HG03575 (cell line): ENCODE results near the gene PDE7B.
"Not testable (repeated sequence)": the region's sequence is repeated elsewhere in the genome, so short reads cannot be mapped to it uniquely, and the experiment has no call there.

Experiments used
- ATAC-seq: cut with Tn5 transposase; IDR thresholded peaks from one replicate; pipeline ENCODE4 v1.9.1; 2021; ENCODE audit not compliant: unreplicated experiment, insufficient number of reproducible peaks, low FRiP score; ENCODE audit errors: extremely low read depth

The PDE7B gene

GRCh38 chr6:136108361-136108945 is 257.0 kb downstream of the PDE7B start:
- ATAC-seq: no peak

DNA sequence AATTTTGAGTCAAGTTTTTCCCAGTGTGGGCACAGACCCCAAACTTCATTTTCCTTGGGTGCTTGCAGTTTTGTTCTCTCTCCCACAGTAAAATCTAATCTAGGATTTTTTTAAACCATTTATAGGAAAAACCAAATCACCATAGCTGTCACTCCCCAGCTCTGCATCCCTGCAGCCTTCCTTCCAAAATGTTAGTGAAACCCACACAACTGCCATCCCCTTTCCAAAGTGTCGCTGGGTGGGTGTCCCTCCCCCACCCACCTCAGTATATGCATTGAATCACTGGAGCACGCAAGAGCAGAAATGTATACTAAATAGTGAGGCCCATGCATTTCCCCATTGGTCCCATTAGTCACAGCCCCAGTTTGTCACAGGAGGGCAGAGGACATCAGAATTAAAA is 260.3 kb downstream of the PDE7B start:
- no peak for ATAC-seq

GRCh38 chr6:136112262-136112661 is 260.8 kb downstream of the PDE7B start:
- no peak for ATAC-seq

DNA sequence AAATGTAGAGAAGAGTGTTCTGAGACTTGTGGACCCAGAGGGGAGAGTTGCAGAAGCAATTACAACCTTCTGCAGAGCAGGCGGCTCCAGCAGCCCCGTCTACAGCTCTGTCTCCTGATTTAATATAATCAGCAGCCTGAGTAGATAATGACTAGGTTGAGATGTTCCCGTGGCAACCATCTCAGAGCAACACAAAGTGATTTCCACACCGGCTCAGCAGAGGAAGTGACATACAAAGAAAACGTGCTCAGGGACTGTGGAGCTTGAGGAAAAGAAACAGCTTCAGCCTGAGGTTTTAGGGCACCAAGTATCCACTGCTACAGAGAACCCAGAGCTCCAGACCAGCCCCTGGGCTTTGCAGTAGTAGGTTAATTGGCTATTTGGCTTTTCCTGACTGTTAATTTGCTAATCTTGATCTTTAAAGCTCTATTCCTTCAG is 262.3 kb downstream of the PDE7B start:
- ATAC-seq: no peak

DNA sequence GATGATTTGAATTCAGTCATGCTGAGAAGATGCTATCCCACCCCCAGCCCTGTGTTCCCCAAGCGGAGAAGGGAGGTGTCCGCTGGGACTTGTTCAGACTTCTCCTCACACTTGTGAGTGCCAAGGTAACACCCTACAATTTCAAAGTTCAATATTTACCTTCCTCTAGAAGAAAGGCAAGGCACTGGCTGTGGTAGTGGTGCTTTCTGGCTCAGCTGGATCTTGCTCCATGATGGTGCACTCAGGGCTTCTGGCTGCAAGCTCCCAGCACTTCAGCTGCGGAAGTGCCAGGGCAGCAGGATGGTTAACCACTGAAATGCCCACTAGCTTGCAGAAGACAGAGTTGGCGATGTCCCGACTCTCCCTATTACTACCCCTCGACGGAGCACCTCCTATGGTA is 263.2 kb downstream of the PDE7B start:
- no peak for ATAC-seq

GRCh38 chr6:136115941-136116340 is 264.4 kb downstream of the PDE7B start:
- no peak for ATAC-seq

DNA sequence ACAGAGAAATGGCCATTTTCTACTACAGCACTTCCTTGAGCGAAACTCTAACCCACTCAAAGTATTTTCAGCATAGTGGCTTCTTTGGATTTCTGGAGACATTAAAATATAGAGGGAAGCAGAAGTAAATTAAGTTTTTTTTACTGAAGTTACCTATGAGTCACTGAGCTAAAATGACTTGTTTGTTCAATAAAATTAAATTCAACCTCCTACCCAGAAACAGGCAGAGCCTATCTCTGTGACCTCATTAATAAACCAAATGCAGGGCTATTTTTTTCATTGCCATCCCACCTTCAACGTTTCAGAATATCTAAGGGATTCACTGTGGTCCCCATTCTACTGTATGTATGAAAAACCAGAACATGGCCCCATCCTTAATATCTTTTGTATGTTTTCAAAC is 265.6 kb downstream of the PDE7B start:
- ATAC-seq: no peak

DNA sequence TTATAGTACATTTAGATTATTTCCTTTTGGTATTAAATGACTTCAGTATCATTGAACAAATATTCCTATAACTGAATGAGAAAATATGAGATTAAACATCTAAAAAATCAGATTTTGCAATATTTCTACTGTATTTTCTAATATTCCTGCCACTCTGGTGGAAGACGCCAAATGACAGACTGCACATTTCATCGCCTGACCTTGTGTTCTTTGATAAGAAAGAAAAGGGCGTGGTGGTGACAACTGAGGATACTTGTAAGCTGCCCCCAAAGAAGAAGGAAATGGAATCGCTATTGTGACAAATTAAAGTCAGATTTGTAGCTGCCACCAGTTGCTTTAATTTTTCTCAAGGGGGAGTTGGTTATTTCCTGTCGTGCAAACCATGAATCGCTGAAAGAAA is 267.3 kb downstream of the PDE7B start:
- ATAC-seq: no peak

DNA sequence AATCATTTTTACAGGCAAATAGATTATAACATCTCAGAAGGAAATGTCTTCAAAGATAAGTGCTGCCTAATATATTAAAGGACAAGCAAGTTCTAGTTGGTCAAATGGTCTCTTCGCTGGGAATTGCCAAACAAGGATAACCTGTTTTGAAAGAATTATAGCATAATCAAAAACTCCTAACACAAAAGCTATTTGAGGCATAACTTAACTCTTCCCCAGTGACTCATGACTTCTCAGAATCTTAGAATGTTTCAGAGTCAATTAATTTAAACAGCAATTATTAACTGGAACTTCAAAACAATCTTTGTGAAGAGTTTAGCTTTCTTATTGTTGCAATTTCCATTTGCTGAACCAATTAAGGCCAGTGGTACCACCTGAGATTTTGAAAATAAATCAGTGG is 272.0 kb downstream of the PDE7B start:
- ATAC-seq: no peak

DNA sequence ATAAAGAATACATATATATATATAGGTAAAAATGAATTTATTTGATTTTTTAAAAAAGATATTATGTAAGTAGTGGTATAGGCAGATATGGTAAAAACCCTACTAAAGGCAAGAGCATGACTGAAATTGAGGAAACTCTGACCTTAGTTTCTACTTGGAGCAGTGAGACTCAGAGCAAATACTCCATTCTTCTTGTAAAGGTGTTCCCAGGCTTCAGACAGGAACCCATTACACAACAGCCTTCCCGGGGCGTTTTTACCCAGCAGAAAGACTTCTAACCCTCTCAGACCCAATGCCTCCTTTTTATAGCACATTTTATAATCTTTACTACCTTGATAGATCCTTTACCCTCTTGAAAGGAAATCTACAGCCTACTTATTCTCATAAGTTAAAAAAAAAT is 274.1 kb downstream of the PDE7B start:
- ATAC-seq: no peak

GRCh38 chr6:136127873-136128272 is 276.4 kb downstream of the PDE7B start:
- no peak for ATAC-seq

- ATAC-seq: no peak
These were observed 277.9 kb downstream of the PDE7B start for GRCh38 chr6:136129365-136129764.

DNA sequence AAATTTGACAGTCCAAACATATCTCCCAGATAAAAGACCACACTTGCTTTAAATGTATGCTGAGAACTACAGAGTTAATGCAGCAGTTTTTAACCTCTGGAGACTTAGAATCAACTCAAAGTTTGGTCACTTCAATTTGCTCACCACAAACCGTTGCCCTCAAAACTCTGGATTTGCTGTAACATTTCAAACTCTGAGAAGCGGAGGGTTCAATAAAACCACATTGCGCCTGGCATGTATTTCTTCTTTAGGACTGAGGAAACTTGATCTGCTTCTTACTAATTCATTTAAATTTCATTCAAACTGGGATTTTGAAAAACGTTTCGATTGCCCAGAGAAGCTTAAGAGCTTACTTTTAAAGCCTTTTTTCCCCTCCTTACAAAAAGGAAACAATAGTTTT is 282.8 kb downstream of the PDE7B start:
- ATAC-seq: no peak

- ATAC-seq: no peak
These were observed 283.2 kb downstream of the PDE7B start for GRCh38 chr6:136134751-136135150.

DNA sequence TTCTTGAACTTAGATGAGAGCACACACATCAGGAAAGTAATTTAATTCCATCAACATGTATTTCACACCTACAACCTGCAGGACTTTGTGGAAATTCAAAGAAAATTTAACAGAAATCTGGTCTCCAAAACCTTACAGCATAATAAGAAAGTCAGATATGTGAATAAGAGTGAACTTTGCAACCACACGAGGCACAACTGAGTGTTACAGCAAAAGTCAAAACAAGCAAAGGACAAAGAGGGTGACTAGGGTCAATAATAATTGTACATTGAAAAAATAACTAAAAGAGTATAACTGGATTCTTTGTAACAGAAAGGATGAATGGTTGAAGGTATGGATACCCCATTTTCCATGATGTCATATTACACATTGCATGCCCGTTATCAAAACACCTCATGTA is 284.8 kb downstream of the PDE7B start:
- ATAC-seq: no peak

DNA sequence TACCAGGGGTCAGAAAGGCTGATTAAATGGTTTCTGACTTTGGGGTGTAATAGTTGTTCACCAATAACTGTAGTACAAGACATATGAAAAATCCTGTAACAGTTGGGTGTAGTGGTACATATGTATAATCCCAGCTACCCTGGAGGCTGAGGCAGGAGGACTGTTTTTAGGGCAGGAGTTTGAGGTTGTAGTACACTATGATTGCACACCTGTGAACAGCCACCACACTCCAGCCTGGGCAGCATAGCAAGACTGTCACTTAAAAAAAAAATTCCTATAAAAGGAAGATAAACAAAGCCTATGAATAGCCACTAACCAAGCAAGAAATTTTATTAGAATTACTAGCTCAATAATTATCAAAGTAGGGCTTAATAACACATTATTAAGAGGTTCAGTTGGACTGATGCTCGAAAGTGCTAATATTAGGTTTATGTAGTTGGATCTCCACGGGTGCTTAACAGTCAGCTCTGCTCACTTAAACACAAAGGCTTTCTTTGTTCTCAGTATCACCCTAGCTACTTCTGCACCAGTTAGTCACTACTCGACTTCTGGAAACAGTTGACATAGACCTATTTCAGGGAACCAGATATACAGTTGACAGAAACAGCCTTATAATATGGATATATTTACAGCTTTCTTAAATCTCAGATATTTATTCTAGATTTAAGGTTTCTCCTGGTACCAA is 285.6 kb downstream of the PDE7B start:
- ATAC-seq: no peak

DNA sequence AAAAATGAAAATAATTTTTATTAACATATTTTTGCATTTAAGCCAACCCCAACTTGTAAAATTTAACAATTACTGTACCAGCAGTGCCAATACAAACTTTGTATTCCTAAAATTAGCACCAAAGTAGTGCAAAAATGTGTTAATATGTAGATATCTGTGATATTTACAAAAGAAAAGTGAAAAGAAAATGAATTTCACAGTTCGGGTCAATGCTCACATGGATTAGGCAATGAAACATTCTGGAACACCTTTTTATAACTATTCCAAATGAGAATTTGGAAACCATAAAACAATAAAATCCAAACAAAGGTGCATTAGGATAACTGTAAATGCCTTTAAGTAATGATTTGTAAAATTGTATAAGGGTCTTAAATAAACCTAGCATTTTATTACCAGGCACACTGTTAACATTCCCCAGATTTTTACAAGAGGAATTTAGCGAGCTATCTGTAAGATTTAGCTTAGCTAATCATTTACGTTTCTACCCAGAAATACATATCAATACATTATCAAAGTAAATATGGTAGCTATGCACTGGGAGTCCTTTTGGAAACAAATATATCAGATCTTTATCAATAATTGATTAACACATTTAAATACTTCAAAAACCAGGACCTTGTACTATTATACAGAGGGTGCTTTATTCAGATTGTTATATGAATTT is 286.4 kb downstream of the PDE7B start:
- no peak for ATAC-seq

- ATAC-seq: not testable (repeated sequence)
These were observed 287.6 kb downstream of the PDE7B start for GRCh38 chr6:136139111-136139510.

DNA sequence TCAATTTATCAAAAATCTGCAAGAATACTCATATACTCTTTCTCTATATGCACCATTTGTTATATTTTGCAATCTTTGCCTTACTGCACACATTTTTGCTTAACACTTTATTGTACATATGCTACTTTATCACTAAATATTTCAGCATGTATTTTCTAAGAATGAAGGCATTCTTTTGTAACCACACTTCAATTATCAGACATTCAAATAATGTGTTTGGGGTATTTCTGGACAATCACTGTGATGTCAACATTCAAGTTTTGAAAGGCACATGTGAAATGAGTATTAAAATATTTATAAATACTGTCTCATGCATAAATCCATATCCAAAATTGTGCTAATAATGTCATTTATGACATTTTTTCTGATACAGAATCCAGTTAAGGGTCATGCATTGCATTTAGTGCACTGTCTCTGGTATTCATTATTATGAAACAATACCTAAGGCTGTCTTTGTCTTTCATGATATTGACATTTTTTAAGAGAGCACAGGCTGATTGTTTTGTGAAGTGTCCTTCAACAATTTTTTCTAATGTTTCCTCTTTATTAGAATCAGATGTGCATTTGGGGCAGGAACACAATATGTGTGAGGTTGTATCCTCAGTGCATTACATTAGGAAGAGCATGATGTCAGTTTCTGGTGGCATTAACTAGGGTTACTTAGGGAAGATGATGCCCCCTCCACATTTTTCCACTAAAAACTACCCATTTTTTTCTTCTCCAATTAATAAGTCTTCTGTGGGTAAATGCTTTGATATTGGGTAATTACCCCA is 292.9 kb downstream of the PDE7B start:
- ATAC-seq: no peak

GRCh38 chr6:136146130-136146529 is 294.6 kb downstream of the PDE7B start:
- no peak for ATAC-seq
